ENCODE data around the gene PIK3R3.
"Not testable (repeated sequence)": the region's sequence is repeated elsewhere in the genome, so short reads cannot be mapped to it uniquely, and the experiment has no call there.

Gene PIK3R3

GRCh38 chr1:46113948-46114347, 18.5 kb downstream of the PIK3R3 start:
- DNase-seq (ENCODE audit: extremely low read depth in 1 of 2, low read depth in 1 of 2) = no peak

GRCh38 chr1:46112108-46112507, 20.3 kb downstream of the PIK3R3 start:
- no peak for DNase-seq (ENCODE audit: extremely low read depth in 1 of 2, low read depth in 1 of 2)

DNA sequence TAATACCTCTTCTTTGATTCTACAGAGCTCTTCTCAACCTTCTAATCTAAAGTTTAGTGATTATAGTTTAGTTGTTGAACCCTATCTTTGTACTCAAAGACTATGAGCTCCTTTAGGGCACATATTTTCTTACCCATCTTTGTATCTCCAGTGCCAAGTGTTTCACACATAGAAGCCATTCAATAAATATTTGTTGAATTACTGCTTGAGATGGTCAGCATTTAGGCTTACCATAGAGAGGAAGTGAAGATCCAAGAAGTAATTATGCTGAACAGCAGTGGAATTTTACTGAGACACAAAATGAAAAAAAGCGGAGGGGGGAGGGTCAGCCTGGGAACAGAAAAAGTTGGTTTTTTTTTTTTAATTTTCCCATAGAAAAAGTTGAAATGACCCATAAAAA, 21.9 kb downstream of the PIK3R3 start:
- DNase-seq (ENCODE audit: extremely low read depth in 1 of 2, low read depth in 1 of 2) = no peak

GRCh38 chr1:46102769-46103476, 29.5 kb downstream of the PIK3R3 start:
- peak in 1 of 2 donors; percentile 1 for DNase-seq (ENCODE audit: extremely low read depth in 1 of 2, low read depth in 1 of 2)

DNA sequence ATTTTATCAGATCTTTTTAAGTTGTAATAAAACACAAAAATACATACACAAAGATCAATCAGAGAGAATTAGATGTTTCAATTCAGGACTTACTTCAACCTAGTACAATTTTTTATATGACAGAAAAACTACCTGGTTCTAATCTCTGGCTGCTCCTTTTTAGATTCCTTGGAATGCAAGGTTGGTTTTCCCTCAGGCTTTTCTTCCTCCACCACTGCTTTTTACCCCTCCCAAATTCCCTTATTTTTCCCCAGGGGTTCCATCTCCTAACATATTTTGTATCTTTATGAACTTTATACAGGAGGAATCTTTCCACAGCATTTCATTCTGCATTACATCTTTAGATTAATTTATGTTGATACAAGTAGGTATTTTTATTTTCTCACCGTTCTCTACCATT, 33.2 kb downstream of the PIK3R3 start:
- DNase-seq (ENCODE audit: extremely low read depth in 1 of 2, low read depth in 1 of 2) = no peak

DNA sequence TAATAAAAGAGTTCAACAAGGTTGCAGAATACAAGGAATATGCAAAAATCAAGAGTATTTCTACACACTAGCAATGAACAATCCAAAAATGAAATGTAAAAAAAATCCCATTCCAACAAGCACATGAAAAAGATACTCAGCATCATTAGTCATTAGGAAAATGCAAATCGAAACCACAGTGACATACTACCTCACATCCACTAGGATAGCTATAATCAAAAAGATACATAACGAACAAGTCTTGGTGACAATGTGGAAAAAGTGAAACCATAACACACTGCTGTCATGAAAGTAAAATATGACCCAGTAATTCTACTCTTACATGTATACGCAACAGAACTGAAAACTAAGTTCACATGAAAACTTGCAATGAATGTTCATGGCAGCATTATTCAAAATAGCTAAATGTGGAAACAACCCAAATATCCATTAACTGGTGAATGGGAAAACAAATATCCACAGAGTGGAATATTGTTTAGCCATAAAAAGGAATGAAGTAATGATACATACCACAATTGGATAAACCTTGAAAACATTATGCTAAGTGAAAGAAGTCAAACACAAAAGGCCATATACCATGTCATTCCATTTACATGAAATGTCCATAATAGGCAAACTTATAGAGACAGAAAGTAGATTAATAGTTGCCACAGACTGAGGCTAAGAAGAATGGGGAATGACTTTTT, 34.3 kb downstream of the PIK3R3 start:
- DNase-seq (ENCODE audit: extremely low read depth in 1 of 2, low read depth in 1 of 2) = no peak

DNA sequence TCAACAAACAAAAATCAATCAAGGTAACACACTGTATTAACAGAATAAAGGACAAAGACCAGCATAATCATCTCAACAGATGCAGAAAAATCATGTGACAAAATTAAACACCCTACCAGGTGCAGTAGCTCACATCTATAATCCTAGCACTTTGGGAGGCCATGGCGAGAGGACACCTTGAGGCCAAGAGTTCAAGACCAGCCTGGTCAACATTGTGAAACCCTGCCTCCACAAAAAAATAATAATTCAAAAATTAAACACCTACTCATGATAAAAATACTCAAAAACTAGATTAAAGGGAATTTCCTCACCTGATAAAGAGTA, 35.3 kb downstream of the PIK3R3 start:
- no peak for DNase-seq (ENCODE audit: extremely low read depth in 1 of 2, low read depth in 1 of 2)

- no peak for DNase-seq (ENCODE audit: extremely low read depth in 1 of 2, low read depth in 1 of 2)
Observed at GRCh38 chr1:46096269-46097148, 35.9 kb downstream of the PIK3R3 start.

DNA sequence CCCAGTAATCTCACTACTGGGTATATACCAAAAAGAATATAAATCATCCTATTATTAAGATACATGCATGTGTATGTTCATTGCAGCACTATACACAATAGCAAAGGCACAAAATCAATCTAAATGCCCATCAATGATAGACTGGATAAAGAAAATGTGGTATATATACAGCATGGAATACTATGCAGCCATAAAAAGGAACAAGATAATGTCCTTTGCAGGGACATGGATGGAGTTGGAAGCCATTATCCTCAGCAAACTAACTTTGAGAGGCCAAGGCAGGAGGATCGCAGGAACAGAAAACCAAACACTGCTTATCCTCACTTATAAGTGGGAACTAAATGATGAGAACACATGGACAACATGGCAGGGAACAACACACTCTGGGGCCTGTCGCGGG, 37.3 kb downstream of the PIK3R3 start:
- DNase-seq (ENCODE audit: extremely low read depth in 1 of 2, low read depth in 1 of 2) = not testable (repeated sequence)

DNA sequence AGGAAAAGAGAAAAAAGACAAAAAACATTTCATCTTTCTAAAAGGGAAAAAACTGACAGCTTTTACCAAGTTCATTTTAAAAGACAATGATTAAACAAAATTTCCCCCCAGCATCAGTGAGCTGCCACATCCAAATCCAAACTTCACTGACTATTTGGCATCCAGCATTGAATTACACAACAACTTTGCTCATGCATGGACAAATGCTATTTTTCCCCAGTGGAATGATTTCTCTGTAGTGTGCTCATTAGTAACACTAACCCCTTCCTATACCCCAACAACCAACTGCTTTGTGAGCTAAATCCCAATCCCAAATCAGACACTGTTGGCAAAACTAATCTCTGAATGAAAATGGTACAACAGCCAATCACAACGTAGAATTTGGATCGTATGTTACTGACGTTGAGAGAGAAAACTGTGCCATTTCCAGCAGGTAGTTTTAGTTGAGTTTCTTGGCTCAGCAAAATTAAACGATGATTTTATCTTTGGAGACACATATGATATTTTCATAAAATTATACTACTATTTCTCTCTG, 37.9 kb downstream of the PIK3R3 start:
- no peak for DNase-seq (ENCODE audit: extremely low read depth in 1 of 2, low read depth in 1 of 2)

- not testable (repeated sequence) for DNase-seq (ENCODE audit: extremely low read depth in 1 of 2, low read depth in 1 of 2)
Observed at GRCh38 chr1:46093832-46094231, 38.6 kb downstream of the PIK3R3 start.

GRCh38 chr1:46087891-46088290, 44.5 kb downstream of the PIK3R3 start:
- no peak for DNase-seq (ENCODE audit: extremely low read depth in 1 of 2, low read depth in 1 of 2)

GRCh38 chr1:46086576-46086975, 45.9 kb downstream of the PIK3R3 start:
- DNase-seq (ENCODE audit: extremely low read depth in 1 of 2, low read depth in 1 of 2) = no peak

- DNase-seq (ENCODE audit: extremely low read depth in 1 of 2, low read depth in 1 of 2) = no peak
Observed at GRCh38 chr1:46084553-46085451, 47.6 kb downstream of the PIK3R3 start.

DNA sequence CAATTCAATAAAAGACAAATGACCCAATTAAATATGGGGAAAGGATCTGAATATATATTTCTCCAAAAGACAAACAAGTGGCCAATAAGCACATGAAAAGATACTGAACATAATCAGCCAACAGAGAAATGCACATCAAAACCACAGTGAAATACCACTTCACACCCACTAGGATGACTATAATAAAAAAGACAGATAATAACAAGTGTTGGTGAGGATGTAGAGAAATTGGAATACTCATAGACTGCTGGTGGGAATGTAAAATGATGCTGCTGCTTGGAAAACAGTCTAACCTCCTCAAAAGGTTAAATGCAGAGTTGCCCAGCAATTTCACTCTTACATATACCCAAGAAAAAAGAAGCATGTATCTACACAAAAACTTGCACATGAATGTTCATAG, 48.9 kb downstream of the PIK3R3 start:
- DNase-seq (ENCODE audit: extremely low read depth in 1 of 2, low read depth in 1 of 2) = no peak

- DNase-seq (ENCODE audit: extremely low read depth in 1 of 2, low read depth in 1 of 2) = no peak
Observed at GRCh38 chr1:46081619-46082018, 50.8 kb downstream of the PIK3R3 start.

DNA sequence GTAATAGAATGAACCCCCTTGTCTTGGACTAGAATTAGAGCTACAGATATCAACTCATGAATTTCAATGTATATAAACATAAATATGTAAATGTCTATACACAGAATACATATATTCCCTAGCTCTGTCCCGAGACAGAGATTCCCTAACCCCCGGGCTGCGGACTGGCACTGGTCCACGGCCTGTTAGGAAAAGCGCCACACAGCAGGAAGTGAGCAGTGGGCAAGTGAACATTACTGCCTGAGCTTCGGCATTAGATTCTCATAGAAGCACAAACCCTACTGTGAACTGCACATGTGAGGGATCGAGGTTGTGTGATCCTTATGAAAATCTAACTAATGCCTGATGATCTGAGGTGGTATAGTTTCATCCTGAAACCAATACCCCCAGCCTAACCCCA, 51.2 kb downstream of the PIK3R3 start:
- DNase-seq (ENCODE audit: extremely low read depth in 1 of 2, low read depth in 1 of 2) = no peak

- no peak for DNase-seq (ENCODE audit: extremely low read depth in 1 of 2, low read depth in 1 of 2)
Observed at GRCh38 chr1:46080257-46080656, 52.2 kb downstream of the PIK3R3 start.

DNA sequence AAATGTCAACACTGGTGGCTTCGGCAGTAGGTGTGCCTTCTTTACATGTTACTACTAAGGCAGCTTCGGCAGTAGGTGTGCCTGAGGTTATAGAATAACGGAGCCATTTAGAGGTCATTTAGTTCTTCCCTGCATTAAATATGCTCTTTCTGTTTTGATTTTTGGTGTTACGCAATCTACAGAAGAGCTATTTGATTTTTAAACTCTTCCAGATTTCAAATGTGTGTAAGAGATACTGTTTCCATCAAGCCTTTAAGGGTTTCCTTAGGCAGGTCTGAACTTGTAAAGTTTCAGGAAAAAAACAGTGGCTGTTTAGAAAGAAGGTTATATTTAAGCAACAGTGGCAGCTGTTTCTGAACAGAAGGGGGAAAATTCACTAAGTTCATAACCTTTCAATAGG, 54.8 kb downstream of the PIK3R3 start:
- DNase-seq (ENCODE audit: extremely low read depth in 1 of 2, low read depth in 1 of 2) = no peak

DNA sequence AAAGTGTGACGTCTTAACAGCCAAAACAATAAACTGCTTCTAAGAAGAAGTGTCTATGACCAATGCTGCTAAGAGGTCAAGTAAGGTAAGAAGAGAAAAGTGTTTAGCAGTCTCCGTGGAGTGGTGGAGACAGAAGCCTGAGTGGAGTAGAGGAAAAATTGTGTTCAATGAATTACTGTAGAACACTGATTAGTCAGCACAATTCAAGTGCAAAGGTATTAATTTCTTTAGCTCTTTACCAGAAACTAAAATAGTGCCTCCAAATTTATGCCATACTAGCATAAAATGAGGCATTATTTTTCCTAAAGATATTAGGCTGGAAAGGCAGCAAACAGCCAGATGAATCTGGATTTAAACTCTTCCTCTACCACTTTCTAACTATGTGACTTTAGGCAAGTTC, 56.1 kb downstream of the PIK3R3 start:
- DNase-seq (ENCODE audit: extremely low read depth in 1 of 2, low read depth in 1 of 2) = no peak

GRCh38 chr1:46072975-46073374, 59.5 kb downstream of the PIK3R3 start:
- no peak for DNase-seq (ENCODE audit: extremely low read depth in 1 of 2, low read depth in 1 of 2)

Measured in stimulated activated CD8-positive, alpha-beta memory T cell treated with anti-CD3 and anti-CD28 coated beads, Interleukin-7, amount 100 ng/mL, for 48 hours (primary cell).